NCI-H1417 (cell line): ENCODE data around the gene MAIP1.
"Not testable (repeated sequence)": the region's sequence is repeated elsewhere in the genome, so short reads cannot be mapped to it uniquely, and the experiment has no call there.

ENCODE experiments used
- DNase-seq, 3 experiments: peaks; one replicate each; lab custom pipeline; 2025; lab: John Stamatoyannopoulos, UW

MAIP1 gene, protein sequence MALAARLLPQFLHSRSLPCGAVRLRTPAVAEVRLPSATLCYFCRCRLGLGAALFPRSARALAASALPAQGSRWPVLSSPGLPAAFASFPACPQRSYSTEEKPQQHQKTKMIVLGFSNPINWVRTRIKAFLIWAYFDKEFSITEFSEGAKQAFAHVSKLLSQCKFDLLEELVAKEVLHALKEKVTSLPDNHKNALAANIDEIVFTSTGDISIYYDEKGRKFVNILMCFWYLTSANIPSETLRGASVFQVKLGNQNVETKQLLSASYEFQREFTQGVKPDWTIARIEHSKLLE

GRCh38 chr2:199955339-199956061, at the start of gene MAIP1, which contains the start of gene TYW5:
MAIP1 (plus strand) TSS chr2:199955582; CDS start chr2:199955799, 217 bp downstream.
TYW5 (minus strand) TSS chr2:199955491; CDS start chr2:199955470, 21 bp downstream.
- peak; percentile 69 to 97 (median 95) for DNase-seq

GRCh38 chr2:199907008-199907714, 48.2 kb upstream of the MAIP1 start:
- DNase-seq = no peak

DNA sequence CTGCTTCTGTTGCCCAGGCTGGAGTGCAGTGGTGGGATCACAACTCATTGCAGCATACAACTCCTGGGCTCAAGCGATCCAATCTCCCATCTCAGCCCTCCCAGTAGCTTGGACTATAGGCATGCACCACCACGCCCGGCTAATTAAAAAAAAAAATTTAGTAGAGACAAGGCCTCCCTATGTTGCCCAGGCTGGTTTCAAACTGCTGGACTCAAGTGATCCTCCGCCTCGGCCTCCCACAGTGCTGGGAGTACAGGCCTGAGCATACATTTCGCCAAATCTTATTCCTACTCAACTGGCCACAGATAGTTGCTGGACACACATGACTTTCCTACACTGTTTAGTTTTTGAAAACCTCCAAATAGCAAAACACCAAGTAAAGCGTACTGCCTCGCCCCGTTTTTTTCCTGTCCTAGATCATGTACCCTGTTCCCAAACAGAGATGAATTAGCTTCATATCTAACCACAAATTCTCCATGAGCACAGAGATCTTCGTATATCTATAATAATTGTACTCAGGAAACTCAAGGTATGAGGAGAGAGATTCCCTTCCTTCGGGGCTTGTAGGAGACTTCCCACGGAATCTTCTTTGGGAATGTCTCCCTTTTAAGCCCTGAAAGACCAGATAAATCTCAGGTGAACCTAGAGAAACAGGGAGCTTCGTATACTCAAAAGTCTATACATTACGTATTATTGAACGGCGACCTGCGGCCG, 44.9 kb upstream of the MAIP1 start:
- DNase-seq = no peak

DNA sequence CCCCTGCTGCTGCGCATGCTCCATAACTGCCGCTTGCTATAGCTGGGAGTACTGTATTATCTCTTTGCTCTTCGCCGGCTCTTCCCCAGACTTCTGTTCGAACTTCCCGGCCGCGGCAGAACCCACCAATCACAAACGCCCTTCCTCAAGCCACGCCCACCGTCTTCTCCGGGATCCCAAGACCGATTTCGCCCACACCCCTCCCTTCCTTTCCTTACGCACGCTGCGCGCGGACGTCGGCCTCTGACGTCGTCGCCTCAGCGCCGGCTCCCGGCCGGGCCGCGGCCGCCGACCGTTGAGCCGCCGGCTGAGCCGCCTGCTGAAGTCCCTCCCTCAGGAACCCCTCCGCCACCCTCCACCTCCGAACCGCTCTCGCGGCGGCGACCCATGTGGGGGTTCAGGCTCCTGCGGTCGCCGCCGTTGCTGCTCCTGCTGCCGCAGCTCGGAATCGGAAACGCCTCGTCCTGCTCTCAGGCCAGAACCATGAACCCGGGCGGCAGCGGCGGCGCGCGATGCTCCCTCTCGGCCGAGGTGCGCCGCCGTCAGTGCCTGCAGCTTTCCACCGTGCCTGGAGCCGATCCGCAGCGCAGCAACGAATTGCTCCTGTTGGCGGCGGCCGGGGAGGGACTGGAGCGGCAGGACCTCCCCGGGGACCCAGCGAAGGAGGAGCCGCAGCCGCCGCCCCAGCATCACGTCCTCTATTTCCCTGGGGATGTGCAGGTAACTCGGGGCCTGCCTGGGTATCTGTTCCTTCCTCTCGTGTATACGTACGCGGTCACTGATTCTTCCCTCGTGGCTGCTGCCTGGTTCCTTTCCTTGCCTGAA, 44.1 kb upstream of the MAIP1 start, which contains the start of gene C2orf69:
TSS of gene C2orf69 (plus strand) at position 242 of the 825 bp plus-strand sequence. CDS start at position 388, 146 bp downstream.
- DNase-seq = peak; percentile 94 to 98 (median 97)

DNA sequence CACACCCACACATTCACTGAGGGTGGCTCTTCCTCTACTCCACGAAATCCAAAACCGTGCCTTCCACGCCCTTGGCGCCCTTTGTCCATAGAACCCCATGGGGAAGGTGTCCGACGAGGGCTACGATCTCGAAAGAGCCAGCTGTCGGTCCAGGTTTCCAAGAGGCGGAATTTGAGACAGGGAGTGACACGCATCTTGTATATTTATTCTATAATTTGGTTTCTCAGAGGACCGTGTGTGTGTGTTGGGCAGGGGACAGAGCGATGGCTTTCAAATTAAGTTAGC, 43.6 kb upstream of the MAIP1 start:
- peak in 1 of 3 experiments; percentile 62 for DNase-seq

DNA sequence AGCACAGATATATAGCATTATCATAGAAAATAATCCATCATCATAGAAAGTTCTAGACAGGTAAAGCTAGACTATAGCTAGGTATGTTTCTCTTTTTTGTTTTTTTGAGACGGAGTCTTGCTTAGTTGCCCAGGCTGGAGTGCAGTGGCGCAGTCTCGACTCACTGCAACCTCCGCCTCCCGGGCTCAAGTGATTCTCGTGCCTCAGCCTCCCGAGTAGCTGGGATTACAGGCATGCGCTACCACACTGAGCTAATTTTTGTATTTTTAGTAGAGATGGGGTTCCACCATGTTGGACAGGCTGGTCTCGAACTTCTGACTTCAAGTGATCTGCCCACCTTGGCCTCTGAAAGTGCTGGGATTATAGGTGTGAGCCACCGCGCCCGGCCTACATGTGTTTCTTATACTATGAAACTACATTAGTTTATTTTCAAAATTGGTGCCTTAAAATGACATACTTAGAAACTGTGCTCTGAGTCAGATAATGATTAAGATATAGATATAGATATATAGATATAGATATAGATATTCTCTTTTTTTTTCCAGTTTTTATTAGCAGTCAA, 42.7 kb upstream of the MAIP1 start:
- not testable (repeated sequence) for DNase-seq

DNA sequence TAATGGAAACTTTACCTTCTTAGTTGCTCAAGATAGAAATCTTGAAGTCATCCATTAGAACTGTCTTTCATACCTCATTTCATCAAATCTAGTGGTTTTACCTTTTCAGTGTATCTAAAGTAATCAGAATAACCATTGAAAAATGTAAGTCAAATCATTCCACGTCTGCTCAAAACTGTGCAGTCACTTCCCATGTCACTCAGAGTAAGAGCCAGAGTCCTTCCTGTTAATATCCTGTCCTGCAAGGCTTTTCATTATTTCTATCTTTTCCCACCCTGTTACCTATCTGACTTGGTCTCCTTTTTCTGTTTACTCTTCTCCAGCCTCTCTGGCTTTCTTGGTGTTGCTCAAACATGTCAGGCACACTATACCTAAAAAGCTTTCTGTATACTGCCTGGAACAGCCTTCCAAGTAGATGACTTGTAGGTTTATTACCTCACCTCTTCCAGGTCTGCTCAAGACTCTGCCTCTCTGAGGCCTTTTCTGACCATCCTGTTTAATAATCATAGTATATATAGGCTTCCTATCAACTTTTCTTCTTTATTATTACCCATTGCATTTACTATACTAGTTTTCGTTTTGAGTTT, 40.9 kb upstream of the MAIP1 start:
- DNase-seq = no peak

GRCh38 chr2:199916980-199917379, 38.4 kb upstream of the MAIP1 start:
- DNase-seq = no peak

DNA sequence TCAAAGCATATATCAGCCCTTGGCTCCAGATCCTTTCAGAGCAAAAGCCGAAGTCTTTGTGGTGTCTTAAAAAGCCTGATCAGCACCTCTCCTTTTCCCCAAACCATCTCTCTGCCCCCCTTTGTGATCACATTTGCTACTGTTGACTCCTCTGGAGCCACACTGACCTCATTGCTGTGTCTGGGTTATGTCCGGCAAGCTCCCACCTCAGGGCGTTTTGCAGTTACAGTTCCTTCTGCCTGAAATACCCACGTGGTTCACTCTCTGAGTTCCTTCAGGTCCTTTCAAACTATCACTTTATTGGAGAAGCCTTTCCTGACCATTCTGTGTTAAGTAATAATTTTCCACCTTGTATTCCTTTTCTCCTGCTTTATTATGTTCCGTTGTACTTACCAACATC, 32.5 kb upstream of the MAIP1 start:
- no peak for DNase-seq

DNA sequence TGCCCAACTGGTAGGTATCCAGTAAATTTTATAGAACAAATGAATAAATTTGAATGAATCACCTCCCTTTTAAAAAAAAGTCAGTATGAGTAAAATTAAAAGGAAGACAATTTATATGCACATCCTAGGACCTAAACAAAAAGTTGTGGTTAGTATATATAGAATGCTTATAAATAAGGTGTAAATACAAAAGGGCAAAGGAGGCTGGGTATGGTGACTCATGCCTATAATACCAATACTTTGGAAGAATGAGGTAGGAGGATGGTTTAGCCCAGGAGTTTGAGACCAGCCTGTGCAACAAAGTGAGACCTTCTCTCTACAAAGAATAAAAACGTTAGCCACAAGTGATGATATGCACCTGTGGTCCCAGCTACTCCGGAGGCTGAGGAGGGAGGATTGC, 31.5 kb upstream of the MAIP1 start:
- DNase-seq = no peak

GRCh38 chr2:199926806-199927205, 28.6 kb upstream of the MAIP1 start:
- no peak for DNase-seq

- DNase-seq = no peak
Measured at GRCh38 chr2:199928226-199928625, 27.2 kb upstream of the MAIP1 start.

GRCh38 chr2:199928626-199929025, 26.8 kb upstream of the MAIP1 start:
- no peak for DNase-seq

DNA sequence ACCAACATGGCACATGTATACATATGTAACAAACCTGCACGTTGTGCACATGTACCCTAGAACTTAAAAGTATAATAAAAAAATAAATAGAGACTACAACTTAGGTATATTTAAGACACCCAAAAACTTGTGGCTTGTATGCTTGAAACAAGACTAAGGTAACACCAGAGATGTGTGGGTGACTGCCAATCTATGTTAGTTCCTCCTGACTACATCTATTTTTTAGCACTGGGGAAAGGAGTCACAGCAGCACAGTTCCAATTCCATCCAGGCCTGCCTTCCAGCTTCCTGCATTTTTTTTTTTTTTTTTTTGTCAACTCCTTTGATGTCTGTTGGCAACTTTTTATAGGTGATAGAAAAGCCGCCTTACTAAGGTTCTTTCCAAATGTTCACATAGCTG, 26.1 kb upstream of the MAIP1 start:
- no peak for DNase-seq

DNA sequence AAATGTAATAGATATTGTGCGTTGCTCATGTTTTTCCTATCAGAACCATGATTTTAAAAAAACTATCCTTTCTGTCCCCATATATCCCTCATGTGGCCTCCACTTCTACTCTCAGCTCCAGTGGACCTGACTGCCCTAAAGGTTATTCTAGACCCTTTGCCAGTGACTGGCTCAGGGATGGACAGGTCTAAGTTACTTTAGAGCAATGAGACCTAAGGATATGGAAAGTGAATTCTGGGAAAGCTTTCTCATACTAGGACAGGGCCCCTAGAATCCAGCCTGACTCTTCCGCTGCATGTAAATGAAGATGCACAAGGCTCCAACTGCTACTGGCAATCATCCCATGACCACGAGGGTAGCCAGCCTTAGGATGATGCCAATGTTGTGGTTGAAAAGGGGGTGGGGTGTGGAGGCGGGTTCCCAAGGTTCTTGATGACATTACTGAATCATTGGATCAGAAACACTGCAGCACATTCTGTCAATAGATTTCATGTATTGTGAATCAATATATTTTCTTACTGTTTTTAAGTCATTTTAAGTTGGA, 23.0 kb upstream of the MAIP1 start:
- no peak for DNase-seq

DNA sequence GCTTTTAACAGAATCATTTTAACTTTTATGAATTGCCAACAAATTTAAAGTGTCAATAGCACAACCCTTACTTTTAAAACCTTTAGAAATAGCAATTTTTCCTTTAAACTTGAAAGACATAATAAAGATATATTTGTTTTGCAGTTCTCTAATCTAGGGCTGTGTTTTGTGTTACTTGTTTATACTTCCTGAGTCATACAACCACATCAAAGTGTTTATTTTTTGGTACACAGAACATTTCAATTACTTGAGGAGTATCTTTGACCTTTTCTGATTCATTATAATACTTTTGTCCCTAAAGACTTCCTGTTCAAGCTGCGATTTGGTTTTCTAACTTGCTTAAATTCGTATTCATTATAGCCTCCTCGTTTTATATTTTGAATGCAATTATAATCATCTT, 21.9 kb upstream of the MAIP1 start:
- no peak for DNase-seq

DNA sequence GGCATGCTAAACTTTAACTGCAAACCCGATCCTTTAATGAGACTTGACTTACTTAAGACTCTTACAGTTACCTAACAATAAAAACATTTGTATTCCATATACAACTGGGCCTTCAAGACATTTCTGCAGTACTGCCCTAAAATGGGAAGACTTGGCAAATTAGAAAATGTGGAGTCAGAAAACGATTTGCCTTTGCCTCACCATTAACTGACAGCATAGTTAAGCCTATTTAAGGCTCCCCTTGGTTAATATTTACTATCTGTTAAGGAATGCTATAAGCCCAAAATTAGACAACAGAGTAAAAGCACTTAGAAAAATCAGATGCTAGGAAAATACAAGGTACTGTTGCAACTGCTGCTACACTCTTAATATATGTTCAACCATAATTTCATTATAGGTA, 18.8 kb upstream of the MAIP1 start:
- DNase-seq = no peak

DNA sequence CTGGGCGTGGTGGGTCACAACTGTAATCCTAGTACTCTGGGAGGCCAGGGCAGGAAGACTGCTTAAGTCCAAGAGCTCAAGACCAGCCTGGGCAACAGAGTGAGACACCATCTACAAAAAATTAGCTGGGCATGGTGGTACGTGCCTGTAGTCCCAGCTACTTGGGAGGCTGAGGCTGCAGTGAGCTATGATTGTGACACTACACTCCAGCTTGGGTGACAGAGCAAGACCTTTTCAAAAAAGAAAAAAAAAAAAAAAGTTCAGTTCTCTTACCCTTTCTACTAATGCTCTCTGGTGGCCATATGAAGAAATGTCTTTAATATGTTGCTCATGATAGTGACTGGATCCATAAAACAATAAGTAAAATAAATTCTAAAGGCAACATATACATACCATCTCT, 15.0 kb upstream of the MAIP1 start:
- peak in 1 of 3 experiments; percentile 47 for DNase-seq

- no peak for DNase-seq
Measured at GRCh38 chr2:199943373-199943772, 12.0 kb upstream of the MAIP1 start.

DNA sequence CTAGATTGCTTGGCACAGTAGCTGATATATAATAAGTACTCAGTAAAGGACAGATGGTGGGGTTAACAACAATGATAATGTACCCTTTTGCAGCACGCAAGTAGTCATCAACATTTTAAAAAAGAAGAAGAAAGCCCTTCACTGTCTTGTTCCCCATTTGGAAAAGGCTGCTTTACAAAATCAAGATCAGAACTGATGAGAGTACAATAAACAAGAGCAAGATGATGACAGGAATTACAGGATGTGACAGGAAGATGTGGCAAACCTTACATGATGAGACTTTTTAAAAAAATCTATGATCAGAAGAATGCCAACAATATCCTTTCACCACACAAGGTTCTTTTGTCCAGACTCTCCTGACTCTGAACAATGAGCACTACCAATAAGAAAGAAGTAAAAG, 9.2 kb upstream of the MAIP1 start:
- no peak for DNase-seq
